ENCODE measurements around the gene LAMA2. TPM values are rescaled to one million over a fixed set of nuclear protein-coding genes. Genes with fewer than 3 reads are reported as not detected.

The LAMA2 gene
- total RNA-seq, 4 donors from 2014 or later: 1.7 to 112 (median 19.6) TPM

- no peak overlapping the region for H3K27ac ChIP-seq
- no peak overlapping the region for H3K4me3 ChIP-seq
- DNase-seq: no peak
- H3K9me3 ChIP-seq: peaks cover 0 to 6% (median 0%) of the 10 kb centered on the region in 3 donors
- no peaks in the 10 kb centered on the region for H3K36me3 ChIP-seq
- TF ChIP-seq CTCF (IDR thresholded peaks at IDR 0.05) (no peak), POLR2A (IDR thresholded peaks at IDR 0.05) (no peak)
- intact Hi-C loops (cut with DNase I): no loop called here
- H3K27me3 ChIP-seq: no peaks in the 10 kb centered on the region
- no peaks in the 10 kb centered on the region for H3K4me1 ChIP-seq
Measured at GRCh38 chr6:128863983-128864382, 19.0 kb upstream of the LAMA2 start.

GRCh38 chr6:128870746-128871145, 12.2 kb upstream of the LAMA2 start:
- no peak for DNase-seq
- intact Hi-C loops (cut with DNase I): no loop called here
- H3K36me3 ChIP-seq: no peaks in the 10 kb centered on the region
- no peaks in the 10 kb centered on the region for H3K27me3 ChIP-seq
- H3K4me1 ChIP-seq: no peaks in the 10 kb centered on the region
- no peak overlapping the region for H3K4me3 ChIP-seq
- H3K27ac ChIP-seq: no peak overlapping the region
- H3K9me3 ChIP-seq: no peaks in the 10 kb centered on the region
- WGBS, 2 donors: 75 to 77% methylated on average over 3 of the region's 3 CpGs
- TF ChIP-seq CTCF (IDR thresholded peaks at IDR 0.05) (no peak), POLR2A (IDR thresholded peaks at IDR 0.05) (no peak)

- no peaks in the 10 kb centered on the region for H3K9me3 ChIP-seq
- H3K27ac ChIP-seq: no peak overlapping the region
- H3K4me1 ChIP-seq: no peaks in the 10 kb centered on the region
- no peaks in the 10 kb centered on the region for H3K27me3 ChIP-seq
- TF ChIP-seq CTCF (IDR thresholded peaks at IDR 0.05): no peak
- no peak for TF ChIP-seq POLR2A (IDR thresholded peaks at IDR 0.05)
- DNase-seq: no peak
- no peaks in the 10 kb centered on the region for H3K36me3 ChIP-seq
- intact Hi-C loops (cut with DNase I): no loop called here
- H3K4me3 ChIP-seq: no peak overlapping the region
Measured at GRCh38 chr6:128874863-128875262, 8.1 kb upstream of the LAMA2 start.

GRCh38 chr6:128882560-128882959, 378 bp upstream of the LAMA2 start:
- intact Hi-C loops (cut with DNase I): no loop called here
- no peak for DNase-seq
- H3K27ac ChIP-seq: peak overlapping the region in 2 of 4 donors; percentile 23 to 70
- peaks cover 0 to 13% (median 0%) of the 10 kb centered on the region in 3 donors for H3K4me1 ChIP-seq
- no peaks in the 10 kb centered on the region for H3K36me3 ChIP-seq
- H3K9me3 ChIP-seq: no peaks in the 10 kb centered on the region
- TF ChIP-seq POLR2A (IDR thresholded peaks at IDR 0.05) (no peak), CTCF (IDR thresholded peaks at IDR 0.05) (no peak)
- H3K27me3 ChIP-seq: peaks cover 0 to 5% (median 0%) of the 10 kb centered on the region in 4 donors
- H3K4me3 ChIP-seq: peak overlapping the region in 3 of 4 donors; percentile 33 to 69 (median 50)
- 36 to 78% methylated on average over 2 of the region's 2 CpGs for WGBS, 2 donors

GRCh38 chr6:128883906-128884305, 968 bp downstream of the LAMA2 start:
- peaks cover 0 to 13% (median 0%) of the 10 kb centered on the region in 3 donors for H3K4me1 ChIP-seq
- DNase-seq: no peak
- TF ChIP-seq POLR2A (IDR thresholded peaks at IDR 0.05): no peak
- no peak for TF ChIP-seq CTCF (IDR thresholded peaks at IDR 0.05)
- H3K27me3 ChIP-seq: peaks cover 0 to 5% (median 0%) of the 10 kb centered on the region in 4 donors
- H3K27ac ChIP-seq: peak overlapping the region in 1 of 4 donors; percentile 70
- H3K4me3 ChIP-seq: peak overlapping the region in 3 of 4 donors; percentile 33 to 69 (median 50)
- H3K36me3 ChIP-seq: no peaks in the 10 kb centered on the region
- WGBS, 2 donors: 57 to 75% methylated on average over 2 of the region's 2 CpGs
- H3K9me3 ChIP-seq: no peaks in the 10 kb centered on the region
- intact Hi-C loops (cut with DNase I): no loop called here
